HG02759 (cell line): Measurements from ENCODE around the gene PLEKHG2.
"Not testable (repeated sequence)": the region's sequence is repeated elsewhere in the genome, so short reads cannot be mapped to it uniquely, and the experiment has no call there.

ENCODE experiments used
- ATAC-seq: cut with Tn5 transposase; IDR thresholded peaks from one replicate; pipeline ENCODE4 v1.9.1; 2021; ENCODE audit warnings: mild to moderate bottlenecking, moderate library complexity; ENCODE audit not compliant: unreplicated experiment

PLEKHG2 gene

GRCh38 chr19:39412100-39412866, at the start of gene PLEKHG2:
Gene PLEKHG2, plus strand, starts transcription at chr19:39412669. Its CDS starts 1,418 bp downstream, at chr19:39414087.
- ATAC-seq: peak; percentile 60

- ATAC-seq: no peak
Measured at GRCh38 chr19:39362682-39363657, 49.5 kb upstream of the PLEKHG2 start.

- ATAC-seq: no peak
Measured at GRCh38 chr19:39363901-39364457, 48.5 kb upstream of the PLEKHG2 start.

- ATAC-seq: no peak
Measured at GRCh38 chr19:39365531-39365930, 46.9 kb upstream of the PLEKHG2 start.

- ATAC-seq: no peak
Measured at GRCh38 chr19:39369200-39369599, 43.3 kb upstream of the PLEKHG2 start.

- ATAC-seq: no peak
Measured at GRCh38 chr19:39370735-39371134, 41.7 kb upstream of the PLEKHG2 start.

- no peak for ATAC-seq
Measured at GRCh38 chr19:39372047-39372802, 40.2 kb upstream of the PLEKHG2 start.

GRCh38 chr19:39372941-39373340, 39.5 kb upstream of the PLEKHG2 start:
- no peak for ATAC-seq

- no peak for ATAC-seq
Measured at GRCh38 chr19:39375929-39376328, 36.5 kb upstream of the PLEKHG2 start.

- ATAC-seq: no peak
Measured at GRCh38 chr19:39377373-39378362, 34.8 kb upstream of the PLEKHG2 start.

GRCh38 chr19:39379366-39379765, 33.1 kb upstream of the PLEKHG2 start:
- ATAC-seq: not testable (repeated sequence)

- ATAC-seq: no peak
Measured at GRCh38 chr19:39379865-39380396, 32.5 kb upstream of the PLEKHG2 start.

GRCh38 chr19:39380521-39381502, 31.7 kb upstream of the PLEKHG2 start:
- no peak for ATAC-seq

- no peak for ATAC-seq
Measured at GRCh38 chr19:39381910-39382611, 30.4 kb upstream of the PLEKHG2 start.

GRCh38 chr19:39382991-39383828, 29.3 kb upstream of the PLEKHG2 start:
- ATAC-seq: no peak

GRCh38 chr19:39384839-39385568, 27.5 kb upstream of the PLEKHG2 start:
- ATAC-seq: no peak
